ENCODE data around the gene C21orf91.

Gene C21orf91

DNA sequence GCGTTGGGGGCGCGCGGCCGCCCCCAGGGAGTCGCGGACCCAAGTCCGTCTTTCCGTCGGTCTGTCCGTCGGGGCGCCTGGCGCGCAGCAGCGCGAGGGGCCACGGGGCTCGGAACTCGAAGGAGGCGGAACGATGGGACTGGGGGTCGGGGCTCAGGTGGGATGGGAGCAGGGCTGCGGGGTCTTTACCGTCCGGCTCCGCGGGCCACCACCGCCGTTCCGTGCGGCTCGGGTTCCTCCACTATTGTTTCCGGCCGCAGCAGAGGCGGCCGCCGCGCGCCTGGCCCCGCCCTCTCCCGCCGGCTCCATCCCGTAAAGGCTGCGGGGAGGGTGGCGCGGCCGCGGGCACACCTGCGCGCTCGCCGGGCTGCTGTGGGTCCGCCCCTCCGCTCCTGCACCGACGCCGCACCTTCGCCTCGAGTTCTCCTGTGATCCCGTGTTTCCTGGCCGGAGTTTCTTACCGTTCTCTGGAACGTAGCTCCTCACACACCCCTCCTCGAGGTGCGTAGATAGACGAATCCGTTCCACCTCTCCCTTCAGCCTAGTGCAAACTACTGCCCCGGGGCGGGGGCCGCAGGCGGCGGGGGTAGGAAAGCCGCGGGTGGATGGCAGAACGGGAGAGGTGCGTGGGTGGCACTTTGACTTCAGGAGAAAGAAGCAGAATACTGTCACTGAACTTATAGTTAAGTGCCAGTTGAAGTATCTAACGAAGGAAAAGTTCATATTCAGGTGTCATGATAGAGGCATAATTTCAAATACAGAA is at the start of gene C21orf91:
Gene C21orf91, minus strand, starts transcription at position 243 of the 763 bp plus-strand sequence. CDS start 1,038 bp downstream, outside the sequence.
- DNase-seq: peak; percentile 89

DNA sequence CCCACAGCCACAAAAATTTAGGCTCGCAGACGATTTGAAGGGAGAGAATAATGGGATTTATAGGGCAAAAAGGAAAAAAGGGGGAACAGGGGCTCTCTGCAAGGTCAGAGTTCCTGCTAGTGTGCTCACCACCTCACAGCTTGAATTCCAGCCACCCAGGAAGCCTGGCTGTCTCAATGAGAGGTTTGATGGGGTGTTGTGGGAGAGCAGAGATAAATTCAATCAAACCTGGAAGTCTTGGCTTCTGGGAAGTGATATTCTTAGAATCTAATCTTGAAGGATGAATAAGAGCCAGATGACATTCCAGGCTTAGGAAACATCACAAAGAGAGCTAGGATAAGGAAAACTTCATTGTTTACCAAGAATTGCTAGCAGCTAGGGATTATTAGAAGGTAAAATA is 47.4 kb upstream of the C21orf91 start:
- DNase-seq: no peak

DNA sequence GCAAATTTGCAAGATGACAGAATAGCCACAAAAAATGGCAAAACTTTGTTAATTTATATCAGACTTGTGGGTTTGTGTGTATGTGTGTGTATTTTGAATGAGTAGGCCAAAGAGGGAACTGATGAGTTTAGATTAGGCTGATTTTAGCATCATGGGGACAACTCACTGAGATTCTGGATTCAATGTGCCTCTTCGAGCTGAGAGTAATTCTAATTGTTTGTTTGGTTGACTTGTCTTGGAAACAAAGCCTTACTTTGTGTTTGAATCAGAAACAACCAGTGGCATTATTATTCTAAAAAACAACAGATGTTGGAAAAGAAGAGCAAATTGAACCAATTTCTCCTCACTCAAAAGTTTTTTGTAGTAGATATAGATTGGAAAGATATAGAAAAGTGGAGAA is 40.5 kb upstream of the C21orf91 start:
- DNase-seq: no peak

DNA sequence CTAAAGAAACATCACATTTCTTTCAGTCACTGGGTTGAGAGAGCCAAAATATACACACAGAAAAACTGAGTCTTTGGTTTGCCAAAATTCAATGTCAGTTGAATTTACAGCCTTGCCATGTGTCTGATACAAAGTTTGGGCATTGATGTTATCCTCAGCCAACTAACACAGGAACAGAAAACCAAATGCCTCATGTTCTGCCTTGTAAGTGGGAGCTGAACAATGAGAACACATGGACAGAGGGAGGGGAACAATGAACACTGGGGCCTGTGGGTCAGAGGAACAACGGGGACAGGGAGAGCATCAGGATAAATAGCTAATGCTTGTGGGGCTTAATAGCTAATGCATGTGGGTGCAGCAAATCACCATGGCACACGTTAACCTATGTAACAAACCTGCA is 39.6 kb upstream of the C21orf91 start:
- no peak for DNase-seq

DNA sequence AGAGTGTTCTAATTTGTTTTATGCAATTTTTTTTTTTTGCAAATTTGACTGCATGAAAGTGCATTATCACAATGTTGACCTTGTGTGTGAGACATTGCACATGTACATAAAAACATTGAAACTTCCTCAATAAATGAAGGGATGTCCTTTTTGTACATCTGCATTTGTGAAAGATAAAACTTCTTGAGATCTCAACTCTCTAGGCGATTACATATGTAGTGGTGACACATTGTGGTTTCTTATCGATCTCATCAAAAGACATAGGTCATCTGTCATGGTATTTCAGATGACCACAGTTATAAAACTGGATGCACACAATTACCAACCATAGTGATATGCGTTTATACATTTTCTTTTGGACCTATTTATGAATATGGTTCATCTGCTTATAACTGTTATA is 35.6 kb upstream of the C21orf91 start:
- DNase-seq: no peak

DNA sequence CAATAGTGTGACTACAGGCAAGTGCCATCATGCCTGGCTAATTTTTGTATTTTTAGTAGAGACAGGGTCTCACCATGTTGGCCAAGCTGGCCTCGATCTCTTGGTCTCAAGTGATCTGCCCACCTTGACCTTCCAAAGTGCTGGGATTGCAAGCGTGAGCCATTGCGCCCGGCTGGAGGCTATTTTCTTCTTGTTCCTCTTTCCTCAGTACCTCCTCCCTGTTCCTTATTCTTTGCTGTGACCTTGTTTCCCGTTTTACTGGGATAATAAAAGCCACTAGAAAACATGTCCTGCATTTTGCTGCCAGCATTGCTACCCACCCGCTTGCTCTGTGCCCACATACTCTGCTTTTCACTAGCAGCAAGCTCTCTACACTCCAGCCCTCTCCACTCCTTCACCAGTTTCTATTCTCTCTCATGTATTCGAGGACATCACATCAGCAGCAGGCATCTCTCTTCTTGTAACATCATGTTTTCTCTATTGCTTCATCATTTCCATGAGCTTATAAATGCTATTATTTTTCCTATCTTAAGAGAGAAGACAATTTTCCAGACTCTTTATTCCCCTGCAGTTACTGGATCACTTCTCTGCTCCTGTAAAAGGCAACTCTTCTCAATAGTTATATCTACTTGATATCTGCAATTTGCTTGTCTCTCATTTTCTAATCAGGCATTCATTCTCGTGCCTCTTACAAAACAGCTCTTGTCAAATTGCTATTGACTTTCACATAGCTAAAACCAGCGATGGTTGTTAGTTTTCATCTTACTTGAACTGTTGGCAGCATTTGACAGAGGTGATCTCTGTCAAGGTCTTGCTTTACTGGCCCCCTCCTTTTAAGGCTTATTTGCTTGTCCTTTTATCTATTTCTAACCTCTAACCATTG is 34.5 kb upstream of the C21orf91 start:
- DNase-seq: no peak

DNA sequence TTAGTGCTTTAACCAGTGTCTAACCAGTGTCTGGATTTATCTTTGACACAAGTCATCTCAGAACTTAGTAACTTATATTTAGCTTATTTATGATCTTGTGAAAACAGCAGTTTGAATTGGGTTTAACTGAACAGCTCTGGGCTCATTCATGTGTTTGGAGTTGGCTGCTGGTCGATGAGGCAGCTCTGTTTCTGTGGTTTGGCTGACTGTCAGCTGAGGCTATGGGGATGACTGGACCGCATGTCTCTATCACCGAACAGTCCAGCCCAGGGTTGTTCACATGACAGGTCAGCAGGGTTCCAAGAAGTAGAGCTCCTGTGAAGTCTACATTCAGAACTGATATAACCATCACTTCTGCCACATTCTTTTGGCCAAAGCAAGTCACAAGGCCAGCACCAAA is 29.1 kb upstream of the C21orf91 start:
- DNase-seq: no peak

DNA sequence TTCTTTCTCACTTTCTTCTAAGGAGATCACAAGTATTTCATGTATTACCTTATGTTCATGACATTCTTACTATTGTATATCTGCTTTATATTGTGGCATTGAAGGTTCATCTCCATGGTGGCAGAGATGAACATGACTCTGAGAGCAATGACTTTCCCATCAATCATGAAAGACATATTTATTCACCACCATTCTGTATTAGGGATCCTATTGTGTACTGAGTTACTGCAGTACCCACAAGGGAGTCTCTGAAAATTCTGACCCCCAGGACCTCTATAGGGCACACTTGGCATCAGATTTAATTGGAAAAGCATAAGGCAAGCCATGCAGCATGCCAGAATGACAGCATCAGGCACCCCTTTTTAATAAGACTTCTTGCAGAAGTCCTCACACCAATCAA is 21.9 kb upstream of the C21orf91 start:
- DNase-seq: no peak

DNA sequence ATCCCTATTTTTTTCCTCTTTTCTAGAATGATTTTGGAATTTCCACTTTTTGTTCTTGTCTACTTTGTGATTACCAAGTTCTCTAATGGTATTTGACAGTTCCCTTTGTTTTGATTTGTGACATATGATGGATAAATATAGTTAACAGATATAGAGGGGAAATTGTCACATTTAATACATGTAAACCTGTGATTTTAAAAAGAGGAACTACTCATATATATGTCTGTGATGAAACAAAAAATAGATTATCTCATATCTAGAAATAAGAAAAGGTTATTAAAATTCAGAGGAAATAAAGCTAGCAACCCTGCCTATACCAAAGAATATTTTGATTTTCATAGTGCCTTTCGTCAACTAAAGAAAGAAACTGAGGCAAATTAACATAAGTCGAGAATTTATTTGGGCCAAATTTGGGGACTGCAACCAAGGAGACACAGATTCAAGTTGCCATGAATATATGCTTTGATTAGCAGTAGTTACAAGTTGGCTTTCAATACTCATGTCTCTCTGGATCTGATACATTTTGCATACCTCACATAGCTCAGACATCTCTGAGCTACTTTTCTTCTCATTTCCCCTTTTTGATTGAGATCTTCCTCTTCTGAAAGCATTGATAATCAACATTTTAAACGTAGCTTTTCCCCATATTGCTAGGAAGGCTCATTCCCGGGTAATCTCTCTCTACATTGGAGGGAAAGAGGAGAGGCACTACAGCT is 15.6 kb upstream of the C21orf91 start:
- DNase-seq: no peak

DNA sequence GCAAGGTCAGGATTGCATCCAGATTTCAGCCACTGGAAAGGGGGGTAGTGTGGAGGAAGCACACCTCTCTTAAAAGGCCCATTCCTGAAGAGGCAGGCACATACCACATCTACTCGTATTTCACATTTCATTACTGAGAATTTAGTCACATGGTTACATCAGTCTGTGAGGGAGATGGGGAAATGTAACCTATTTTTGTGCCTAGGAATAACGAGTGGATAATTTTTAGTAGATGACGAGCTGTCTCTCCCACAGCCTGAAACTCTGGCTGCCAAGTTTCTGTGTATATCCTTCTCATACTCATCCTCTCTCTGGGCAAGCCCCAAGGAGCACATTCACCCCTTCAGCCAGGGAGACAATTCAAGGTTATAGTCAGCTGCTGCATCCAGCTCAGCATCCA is 10.3 kb upstream of the C21orf91 start:
- no peak for DNase-seq

DNA sequence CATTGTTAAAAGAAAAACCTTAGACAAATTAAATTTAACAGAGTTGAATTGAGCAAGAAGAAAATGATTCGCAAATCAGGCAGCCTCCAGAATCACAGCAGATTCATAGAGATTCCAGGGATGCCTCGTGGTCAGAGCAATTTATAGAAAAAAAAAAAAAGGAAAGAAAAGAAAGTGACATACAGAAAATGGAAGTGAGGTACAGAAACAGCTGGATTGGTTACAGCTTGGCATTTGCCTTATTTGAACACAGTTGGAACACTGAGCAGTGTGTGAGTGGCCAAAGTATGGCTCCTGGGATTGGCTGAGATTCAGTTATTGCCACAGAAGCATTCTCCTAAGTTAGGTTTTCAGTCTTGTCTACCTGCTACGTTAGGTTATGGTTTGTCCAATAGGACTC is 9.1 kb upstream of the C21orf91 start:
- no peak for DNase-seq

DNA sequence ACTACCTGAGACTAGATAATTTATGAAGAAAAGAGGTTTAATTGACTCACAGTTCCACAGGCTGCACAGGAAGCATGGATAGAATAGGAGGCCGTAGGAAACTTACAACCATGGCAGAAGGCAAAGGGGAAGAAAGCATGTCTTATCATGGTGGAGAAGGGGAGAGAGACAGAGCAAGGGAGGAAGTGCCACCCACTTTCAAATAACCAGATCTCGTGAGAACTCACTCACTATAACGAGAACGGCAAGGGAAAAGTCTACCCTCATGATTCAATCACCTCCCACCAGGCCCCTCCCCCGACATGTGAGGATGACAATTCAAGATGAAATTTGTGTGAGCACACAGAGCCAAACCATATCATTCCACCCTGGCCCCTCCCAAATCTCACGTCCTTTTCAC is 4.7 kb upstream of the C21orf91 start:
- DNase-seq: no peak

DNA sequence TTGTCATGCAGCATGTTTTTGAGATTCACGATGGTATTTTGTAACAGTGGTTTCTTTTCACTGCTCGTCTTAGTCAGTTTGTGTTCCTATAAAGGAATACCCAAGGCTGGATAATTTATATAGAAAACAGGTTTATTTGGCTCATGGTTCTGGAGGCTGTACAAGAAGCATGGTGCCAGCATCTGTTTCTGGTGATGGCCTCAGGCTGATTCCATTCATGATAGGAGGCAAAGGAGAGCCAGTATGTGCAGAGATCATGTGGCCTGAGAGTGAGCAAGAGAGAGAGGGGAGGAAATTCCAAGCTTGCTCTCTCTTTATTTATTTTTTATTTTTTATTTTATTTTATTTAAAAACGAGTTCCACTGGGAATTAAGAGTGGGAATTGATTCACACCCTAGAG is 2.0 kb upstream of the C21orf91 start:
- DNase-seq: no peak

DNA sequence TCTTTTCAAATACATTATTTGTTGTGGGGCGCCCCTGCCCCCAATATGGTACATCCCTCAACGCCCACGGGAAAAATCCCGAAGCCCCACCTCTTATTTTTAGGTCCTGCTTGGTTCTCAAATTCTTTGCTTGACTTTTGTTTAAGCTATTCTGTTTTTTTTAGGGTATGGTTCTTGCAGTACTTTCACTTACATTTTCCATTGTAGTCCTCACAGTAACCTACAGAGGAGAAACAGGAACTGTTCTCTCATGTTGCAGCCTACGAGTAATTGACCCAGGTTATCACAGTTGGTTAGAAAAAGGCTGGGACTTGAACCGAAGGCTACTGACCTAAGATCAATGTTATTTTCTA is 697 bp upstream of the C21orf91 start:
- peak; percentile 74 for DNase-seq

DNA sequence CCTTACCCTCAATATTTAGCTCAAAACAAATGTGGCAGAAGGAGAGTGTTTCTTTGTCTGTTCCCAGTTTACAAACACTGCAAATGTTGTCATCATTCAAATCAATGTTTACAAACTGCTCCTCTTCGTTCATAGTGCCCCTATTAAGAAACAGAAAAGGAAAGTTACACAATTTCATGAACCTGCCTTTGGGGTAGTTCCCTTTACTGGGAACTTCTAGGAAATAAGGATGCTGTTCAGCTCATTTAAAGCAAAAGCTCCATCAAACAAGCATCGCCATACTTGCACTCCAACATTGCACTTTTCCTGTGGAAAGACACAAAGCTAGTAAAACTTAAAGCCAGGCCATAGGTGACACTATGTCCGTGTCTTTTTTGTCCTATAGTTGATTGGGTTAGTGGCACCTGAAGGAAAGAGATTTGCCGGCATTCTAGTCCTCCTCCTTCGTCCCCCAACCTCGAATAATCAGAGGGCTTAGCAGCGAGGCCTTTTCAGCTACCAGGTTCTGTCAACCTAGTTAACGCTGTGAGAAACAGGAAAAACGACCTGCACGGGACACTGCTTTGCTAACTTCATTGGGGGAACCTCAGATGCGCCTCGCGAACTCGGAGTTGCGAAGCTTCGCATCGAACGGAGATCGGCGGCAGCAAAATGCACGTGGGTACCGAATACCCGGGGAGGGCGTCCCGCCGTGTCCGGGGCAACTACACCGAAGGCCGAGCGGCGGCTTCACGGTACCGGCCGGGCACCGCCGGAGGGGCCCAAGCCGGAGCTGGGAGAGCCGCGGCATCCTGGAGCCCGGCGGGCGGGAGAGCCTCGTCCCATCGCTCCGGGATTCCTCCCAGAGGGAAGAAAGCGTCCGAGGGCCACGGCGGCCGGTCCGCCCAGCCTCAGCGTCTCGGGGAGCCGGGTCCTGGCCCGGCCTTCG is 706 bp downstream of the C21orf91 start:
- DNase-seq: peak; percentile 43

DNA sequence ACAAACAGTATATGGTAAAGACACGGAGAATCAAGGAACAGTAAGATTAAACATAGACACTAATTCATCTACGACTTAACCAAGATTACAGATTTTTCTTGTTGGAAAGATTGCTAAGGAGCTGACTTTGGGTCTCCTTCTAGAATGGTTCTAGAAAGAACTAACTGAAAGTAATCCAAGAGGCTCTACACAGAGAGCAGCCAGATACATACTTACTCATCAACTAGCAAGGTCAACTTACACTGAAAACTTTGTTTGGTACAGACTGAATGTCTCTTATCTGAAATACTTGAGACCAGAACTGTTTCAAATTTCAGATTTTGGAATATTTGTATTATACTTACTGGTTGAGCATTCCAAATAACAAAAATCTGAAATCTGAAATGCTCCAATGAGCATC is 5.8 kb downstream of the C21orf91 start:
- no peak for DNase-seq

DNA sequence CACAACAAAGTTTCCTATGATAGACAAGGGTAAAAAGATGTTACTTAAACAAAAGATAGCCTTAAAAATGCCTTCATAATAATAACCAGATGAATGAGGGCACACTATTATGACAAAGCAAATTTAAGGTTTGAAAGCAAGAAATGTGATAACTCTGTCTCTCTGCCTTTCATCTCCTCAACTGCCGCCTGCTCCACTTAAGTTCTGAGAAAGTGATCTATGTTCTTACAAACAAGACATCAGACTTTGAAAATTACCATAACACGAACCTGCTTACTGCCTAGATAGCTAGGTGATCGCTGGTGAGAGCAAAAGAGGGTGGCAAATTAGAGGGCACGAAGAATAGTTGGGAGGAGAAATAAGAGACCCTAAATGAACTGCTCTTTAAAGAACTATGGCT is 13.2 kb downstream of the C21orf91 start:
- no peak for DNase-seq

DNA sequence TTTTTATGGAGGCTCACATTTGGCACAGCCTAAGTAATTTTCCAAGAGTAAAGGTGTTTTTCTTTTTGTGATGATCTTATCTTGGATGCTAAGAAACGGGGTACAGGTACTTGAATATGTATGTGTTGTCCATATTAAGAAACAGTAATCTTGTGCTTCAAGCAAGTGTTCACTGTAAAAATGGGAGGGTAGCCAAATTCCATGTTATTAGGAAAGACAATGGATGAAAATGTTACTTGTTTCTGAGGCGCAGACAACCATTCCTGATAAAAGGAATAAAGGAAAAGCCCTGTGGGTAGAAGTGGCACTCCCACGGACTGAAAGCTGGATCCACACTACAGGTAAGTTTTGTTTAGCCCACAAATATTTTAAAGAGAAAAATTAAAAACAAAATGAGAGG is 15.6 kb downstream of the C21orf91 start:
- no peak for DNase-seq

DNA sequence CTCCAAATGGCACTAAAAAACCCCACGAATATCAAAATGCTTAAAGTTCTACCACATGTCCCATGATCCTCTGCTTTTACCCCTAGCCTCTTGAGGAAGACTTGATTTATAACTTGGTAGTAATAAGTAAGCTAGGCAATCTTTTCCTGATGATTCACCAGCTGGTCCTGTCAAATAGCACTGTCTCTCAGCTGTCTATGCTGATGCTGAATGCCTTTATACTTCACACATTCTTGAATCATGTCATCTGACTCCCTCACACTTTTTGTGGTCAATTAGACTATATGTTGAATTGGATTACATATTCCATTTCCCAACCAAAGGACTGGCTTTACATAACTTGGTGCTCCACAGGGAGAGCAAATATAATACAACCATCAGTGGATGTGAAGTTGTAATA is 16.6 kb downstream of the C21orf91 start:
- DNase-seq: no peak

DNA sequence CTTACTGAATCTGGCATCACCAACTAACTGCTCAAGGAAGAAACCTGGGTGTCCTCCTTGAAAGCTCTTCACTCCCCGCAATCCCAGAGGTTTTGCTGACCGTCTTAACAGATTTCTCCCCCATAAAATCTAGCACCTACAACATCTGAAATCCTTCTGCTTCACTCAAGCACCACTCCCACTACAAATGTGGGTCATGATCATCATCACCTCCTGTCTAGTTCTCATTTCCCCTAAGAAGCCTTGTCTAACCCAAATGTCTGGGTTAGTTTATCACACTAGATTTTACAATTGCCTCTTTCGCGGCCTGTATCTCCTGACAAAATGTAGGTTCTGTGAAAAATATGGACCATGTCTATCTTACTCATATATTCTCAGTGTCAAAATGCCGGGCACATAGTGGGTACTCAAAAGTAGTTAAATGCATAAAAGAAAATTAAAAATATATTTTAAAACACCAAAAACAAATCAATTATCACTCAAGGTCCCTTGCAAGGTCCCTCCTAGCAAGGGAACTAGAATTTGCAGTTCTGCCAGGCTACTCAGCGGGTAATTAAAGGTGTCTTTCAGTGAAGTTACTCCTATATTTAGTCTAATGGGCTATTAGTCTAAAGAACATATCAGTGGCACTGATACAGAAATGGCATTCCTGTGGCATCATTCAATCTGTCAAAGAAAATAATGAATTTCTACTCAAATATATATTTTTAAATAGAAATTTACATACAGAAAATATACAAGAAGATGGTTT is 19.6 kb downstream of the C21orf91 start:
- no peak for DNase-seq

DNA sequence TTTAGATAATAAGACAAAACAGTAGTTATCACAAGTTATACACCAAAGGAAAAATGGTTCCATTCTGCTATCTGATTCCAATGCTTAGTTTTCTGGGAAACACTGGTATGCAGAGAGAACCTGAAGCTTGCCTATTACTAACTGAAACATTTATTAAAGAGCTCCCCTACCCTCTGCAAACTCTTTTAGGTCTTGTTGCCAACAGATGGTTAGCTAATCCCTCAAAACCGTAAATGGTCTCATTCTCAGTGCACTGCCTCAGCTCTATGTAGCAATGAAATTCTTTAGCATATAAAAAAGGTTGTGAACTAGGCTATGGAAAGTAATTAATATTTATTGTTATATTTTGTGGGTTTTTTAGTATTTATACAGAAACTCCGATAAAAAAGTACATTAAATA is 20.4 kb downstream of the C21orf91 start:
- no peak for DNase-seq

DNA sequence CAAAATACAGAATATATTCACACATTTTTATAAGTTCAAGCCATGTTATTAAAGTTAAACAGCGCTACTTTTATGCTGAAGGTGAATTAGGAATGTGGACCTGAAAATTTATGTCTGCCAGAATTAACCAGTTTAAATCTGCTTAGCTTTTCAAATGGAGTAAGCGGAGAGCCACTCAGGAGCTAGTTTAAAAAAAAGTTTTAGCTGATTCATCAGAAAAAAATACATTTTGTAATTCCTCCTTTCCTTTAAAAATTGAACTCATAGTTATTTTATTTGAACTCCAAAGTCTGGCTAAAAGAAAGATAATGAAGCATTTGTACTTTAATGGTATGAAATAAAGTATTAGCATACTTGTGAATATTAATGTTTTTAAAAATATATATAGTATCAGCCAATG is 21.2 kb downstream of the C21orf91 start:
- no peak for DNase-seq

Measured in NCI-H2171 treated with DMSO at 0.1 percent for 48 hours (cell line).